Measurements from ENCODE around the gene ASIC4. TPM values are rescaled to one million over a fixed set of nuclear protein-coding genes. Genes with fewer than 3 reads are reported as not detected.

Gene ASIC4
- total RNA-seq, 1 experiment from 2014 or later: 0.79 TPM

- CTCF ChIA-PET: interaction anchor here (0.7 to 35.9 kb wide), 6 partner anchors 9 to 80 kb away, joined by 3 to 2316 read pairs (median 4); partner anchors contain the start of genes ASIC4, CHPF, DNPEP and TMEM198
- DNase-seq (ENCODE audit: low spot score) (no peak), ATAC-seq (no peak)
- Mint-ChIP-seq H3K4me1 (no peaks in the 10 kb centered on the region), H3K27ac (peak overlapping the region; percentile 87), H3K27me3 (ENCODE audit: low read depth) (no peaks in the 10 kb centered on the region; the same call in 1 of the 2 replicates), H3K9me3 (no peaks in the 10 kb centered on the region), H3K4me3 (no peak overlapping the region), H3K36me3 (peaks cover 8% of the 10 kb centered on the region; the same call in 1 of the 2 replicates)
- POLR2A ChIA-PET: interaction anchor here (1.0 kb wide), 1 partner anchor 21 kb away, joined by 3 read pairs; no protein-coding TSS in a partner anchor
- TF ChIP-seq TCF7 (CRISPR knock-in tag; IDR thresholded peaks at IDR 0.05; ENCODE audit: low read depth): 0 out of 2 replicates have a peak, but pooled peaks have one; percentile 54
- no peak for TF ChIP-seq PREB (CRISPR knock-in tag; IDR thresholded peaks at IDR 0.05; ENCODE audit: borderline replicate concordance)
Measured at GRCh38 chr2:219466816-219467735, 47.2 kb upstream of the ASIC4 start.

- H3K36me3 Mint-ChIP-seq: peaks cover 4% of the 10 kb centered on the region; the same call in 1 of the 2 replicates
- POLR2A ChIA-PET: interaction anchor here (1.0 kb wide), 1 partner anchor 22 kb away, joined by 3 read pairs; no protein-coding TSS in a partner anchor
- CTCF ChIA-PET: interaction anchor here (0.7 to 35.9 kb wide), 6 partner anchors 8 to 80 kb away, joined by 3 to 2316 read pairs (median 4); partner anchors contain the start of genes ASIC4, CHPF, DNPEP and TMEM198
Measured at GRCh38 chr2:219467736-219468075, 46.6 kb upstream of the ASIC4 start.

More at GRCh38 chr2:219467736-219468075, 46.6 kb upstream of the ASIC4 start:
- Mint-ChIP-seq H3K27me3 (ENCODE audit: low read depth) (no peaks in the 10 kb centered on the region; the same call in 1 of the 2 replicates), H3K4me3 (no peak overlapping the region), H3K4me1 (no peaks in the 10 kb centered on the region), H3K9me3 (no peaks in the 10 kb centered on the region), H3K27ac (no peak overlapping the region)
- TF ChIP-seq PRDM15 (CRISPR knock-in tag; IDR thresholded peaks at IDR 0.05) (no peak), KAT7 (CRISPR knock-in tag; IDR thresholded peaks at IDR 0.05; ENCODE audit: borderline replicate concordance) (no peak), GABPB1 (CRISPR knock-in tag; IDR thresholded peaks at IDR 0.05) (no peak), ERG (CRISPR knock-in tag; IDR thresholded peaks at IDR 0.05) (no peak), ZNF121 (CRISPR knock-in tag; IDR thresholded peaks at IDR 0.05) (no peak), USF2 (CRISPR knock-in tag; IDR thresholded peaks at IDR 0.05) (no peak), AFF4 (CRISPR knock-in tag; IDR thresholded peaks at IDR 0.05; ENCODE audit: borderline replicate concordance) (no peak), SOX15 (CRISPR knock-in tag; IDR thresholded peaks at IDR 0.05) (no peak), ZMAT4 (CRISPR knock-in tag; IDR thresholded peaks at IDR 0.05) (no peak), MYBL2 (CRISPR knock-in tag; IDR thresholded peaks at IDR 0.05) (no peak), ZNF281 (CRISPR knock-in tag; IDR thresholded peaks at IDR 0.05) (no peak), TCF7 (CRISPR knock-in tag; IDR thresholded peaks at IDR 0.05; ENCODE audit: low read depth) (no peak)
- ATAC-seq: no peak
- no peak for DNase-seq (ENCODE audit: low spot score)

Measured in WTC11 (cell line).